ENCODE data around the gene SUPT4H1. TPM values are rescaled to one million over a fixed set of nuclear protein-coding genes. Genes with fewer than 3 reads are reported as not detected.

SUPT4H1 gene
- total and polyA plus RNA-seq, 2 of the 4 experiments (the other 2 are of a cell fraction), result 51.6 to 129 TPM

GRCh38 chr17:58322581-58323185 is 29.3 kb downstream of the SUPT4H1 start:
- CTCF ChIA-PET, result interaction anchor here (0.6 kb wide), 1 partner anchor 172 kb away, joined by 3 read pairs; no protein-coding TSS in a partner anchor
- intact Hi-C loops (cut with micrococcal nuclease), result no loop called here
- no peak overlapping the region for H2BK120ac ChIP-seq (ENCODE audit: low read depth, low read length)

More at GRCh38 chr17:58322581-58323185, 29.3 kb downstream of the SUPT4H1 start:
- POLR2A ChIA-PET (ENCODE audit: unreplicated experiment), result interaction anchor here (0.9 kb wide), 1 partner anchor 29 kb away, joined by 3 read pairs; the partner anchor contains the start of gene SUPT4H1
- Histone ChIP-seq H3K4ac (ENCODE audit: low read depth, low read length) (no peak overlapping the region), H3K4me1 (ENCODE audit: control insufficient read depth, insufficient read depth, low read length) (peaks cover 5% of the 10 kb centered on the region), H3K56ac (ENCODE audit: extremely low read depth, insufficient read depth, low read length) (no peak overlapping the region), H3K27ac (ENCODE audit: insufficient read depth, low read length) (no peak overlapping the region), H3K4me2 (ENCODE audit: low read depth, low read length) (no peak overlapping the region), H4K91ac (ENCODE audit: insufficient read depth, low read depth, low read length) (no peak overlapping the region), H3K4me3 (ENCODE audit: insufficient read depth, low read depth, low read length) (no peak overlapping the region), H4K20me1 (ENCODE audit: insufficient read depth, low read length) (no peaks in the 10 kb centered on the region), H3K79me1 (ENCODE audit: low read depth in 1 of 2, low read length in 2 of 2) (no peaks in the 10 kb centered on the region), H3K27me3 (ENCODE audit: control insufficient read depth, insufficient read depth, low read length) (peaks cover 5% of the 10 kb centered on the region; the same call in 1 of the 2 replicates), H3K9ac (ENCODE audit: low read depth, low read length) (no peak overlapping the region), H2BK15ac (ENCODE audit: low read depth, low read length) (no peak overlapping the region), H2AFZ (replicated peaks; ENCODE audit: low read length, poor library complexity) (no peak overlapping the region), H3K18ac (ENCODE audit: low read depth, low read length) (no peak overlapping the region), H2BK20ac (ENCODE audit: low read depth, low read length) (no peak overlapping the region), H4K8ac (ENCODE audit: low read depth in 2 of 2, low read length in 2 of 2) (no peak overlapping the region), H3K9me3 (ENCODE audit: control insufficient read depth, insufficient read depth, low read length) (no peaks in the 10 kb centered on the region), H4K5ac (ENCODE audit: low read depth, low read length) (no peak overlapping the region), H3K36me3 (ENCODE audit: control insufficient read depth, insufficient read depth, low read length) (peaks cover 3% of the 10 kb centered on the region; the same call in 1 of the 2 replicates), H3K9me1 (ENCODE audit: insufficient read depth, low read length) (no peaks in the 10 kb centered on the region), H3K14ac (replicated peaks; ENCODE audit: low read depth, low read length) (no peak overlapping the region), H2BK5ac (ENCODE audit: low read depth, low read length, poor library complexity, severe bottlenecking) (no peak overlapping the region), H3K23ac (ENCODE audit: low read depth, low read length) (no peak overlapping the region), H2AK5ac (ENCODE audit: low read depth, low read length) (no peak overlapping the region), H2AK9ac (replicated peaks; ENCODE audit: low read depth, low read length, poor library complexity) (no peak overlapping the region)
- DNase-seq (no peak), ATAC-seq (ENCODE audit: low read depth) (no peak)
- in situ Hi-C loops (cut with MboI; ENCODE audit: low sequenced_read_pairs) (no loop called here), dilution Hi-C loops (cut with HindIII; ENCODE audit: low sequenced_read_pairs, unreplicated experiment) (no loop called here)
- no CpG with 5 or more reads among the region's 9 CpGs for WGBS, 2 experiments (ENCODE audit: extremely low coverage in 2 of 2, insufficient read length in 1 of 2)
- no peak for TF ChIP-seq MAFK (IDR thresholded peaks at IDR 0.05; ENCODE audit: low read depth, low read length)
- TF ChIP-seq MXI1 (IDR thresholded peaks at IDR 0.05; ENCODE audit: borderline replicate concordance, low read depth, low read length), result no peak
- TF ChIP-seq SMC3 (IDR thresholded peaks at IDR 0.05; ENCODE audit: low read depth, low read length), result no peak
- no peak for TF ChIP-seq CHD1 (IDR thresholded peaks at IDR 0.05; ENCODE audit: low read depth, low read length)
- TF ChIP-seq NFE2L2 (IDR thresholded peaks at IDR 0.05; ENCODE audit: low read depth, low read length), result no peak
- TF ChIP-seq RCOR1 (IDR thresholded peaks at IDR 0.05; ENCODE audit: insufficient replicate concordance, low read length), result no peak
- no peak for TF ChIP-seq BHLHE40 (IDR thresholded peaks at IDR 0.05; ENCODE audit: low read depth, low read length)
- TF ChIP-seq RAD21 (IDR thresholded peaks at IDR 0.05; ENCODE audit: low read length), result no peak
- no peak for TF ChIP-seq RFX5 (IDR thresholded peaks at IDR 0.05; ENCODE audit: low read depth, low read length)
- TF ChIP-seq FOS (IDR thresholded peaks at IDR 0.05; ENCODE audit: low read depth, low read length), result no peak
- TF ChIP-seq ELK1 (IDR thresholded peaks at IDR 0.05; ENCODE audit: borderline replicate concordance, low read depth, low read length), result no peak
- no TSS peak for BruUV-seq (replicated peaks)

All from IMR-90 (cell line).